ENCODE results near the gene ZNF423. TPM values are rescaled to one million over a fixed set of nuclear protein-coding genes. Genes with fewer than 3 reads are reported as not detected.

Gene ZNF423
- total RNA-seq, 1 experiment from 2014 or later = 11.1 TPM

DNA sequence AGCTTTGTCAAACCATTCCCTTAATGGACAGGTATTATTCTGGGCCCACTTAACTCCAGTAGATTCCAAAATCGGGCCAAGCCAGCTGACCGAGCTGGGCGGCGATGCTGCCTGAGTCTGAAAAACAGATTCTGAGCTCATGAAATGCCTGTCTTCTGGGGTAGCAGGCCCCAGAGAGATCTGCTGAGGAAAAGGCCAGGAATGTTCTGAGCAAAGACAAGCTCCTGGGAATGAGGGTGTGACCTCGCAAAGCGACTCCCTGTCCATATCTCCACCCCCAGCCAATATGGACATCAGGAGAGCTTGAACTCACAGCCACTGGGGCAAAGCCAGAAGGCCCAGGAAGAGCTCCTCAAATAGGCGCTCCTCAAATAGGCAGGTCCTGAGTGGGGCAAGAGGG, 23.7 kb downstream of the ZNF423 start:
- Histone ChIP-seq H3K36me3 (ENCODE audit: insufficient read depth, low read length, poor library complexity, severe bottlenecking) (no peaks in the 10 kb centered on the region), H3K4me1 (ENCODE audit: insufficient read depth, low read length, poor library complexity, severe bottlenecking) (peaks cover 38% of the 10 kb centered on the region), H3K27me3 (replicated peaks; ENCODE audit: insufficient read depth, low read depth, low read length, poor library complexity) (no peaks in the 10 kb centered on the region), H3K4me3 (ENCODE audit: low read depth, low read length, poor library complexity, severe bottlenecking) (no peak overlapping the region), H3K9me3 (ENCODE audit: low read depth, low read length, poor library complexity, severe bottlenecking) (no peaks in the 10 kb centered on the region), H3K27ac (ENCODE audit: low read depth, low read length, poor library complexity, severe bottlenecking) (no peak overlapping the region)
- CTCF ChIA-PET = no interaction called here
- DNase-seq (ENCODE audit: low spot score) = no peak
- TF ChIP-seq, protein P1, sequence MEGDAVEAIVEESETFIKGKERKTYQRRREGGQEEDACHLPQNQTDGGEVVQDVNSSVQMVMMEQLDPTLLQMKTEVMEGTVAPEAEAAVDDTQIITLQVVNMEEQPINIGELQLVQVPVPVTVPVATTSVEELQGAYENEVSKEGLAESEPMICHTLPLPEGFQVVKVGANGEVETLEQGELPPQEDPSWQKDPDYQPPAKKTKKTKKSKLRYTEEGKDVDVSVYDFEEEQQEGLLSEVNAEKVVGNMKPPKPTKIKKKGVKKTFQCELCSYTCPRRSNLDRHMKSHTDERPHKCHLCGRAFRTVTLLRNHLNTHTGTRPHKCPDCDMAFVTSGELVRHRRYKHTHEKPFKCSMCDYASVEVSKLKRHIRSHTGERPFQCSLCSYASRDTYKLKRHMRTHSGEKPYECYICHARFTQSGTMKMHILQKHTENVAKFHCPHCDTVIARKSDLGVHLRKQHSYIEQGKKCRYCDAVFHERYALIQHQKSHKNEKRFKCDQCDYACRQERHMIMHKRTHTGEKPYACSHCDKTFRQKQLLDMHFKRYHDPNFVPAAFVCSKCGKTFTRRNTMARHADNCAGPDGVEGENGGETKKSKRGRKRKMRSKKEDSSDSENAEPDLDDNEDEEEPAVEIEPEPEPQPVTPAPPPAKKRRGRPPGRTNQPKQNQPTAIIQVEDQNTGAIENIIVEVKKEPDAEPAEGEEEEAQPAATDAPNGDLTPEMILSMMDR (conservative IDR thresholded peaks at IDR 0.05; ENCODE audit: low read depth, low read length) = no peak
- TF ChIP-seq EZH2 (IDR thresholded peaks at IDR 0.05; ENCODE audit: borderline replicate concordance, low read depth, low read length, poor library complexity, severe bottlenecking) = no peak
- BruUV-seq (replicated peaks) = no TSS peak
- intact Hi-C loops (cut with micrococcal nuclease; ENCODE audit: unreplicated experiment) = no loop called here
- POLR2A ChIA-PET (ENCODE audit: low non-redundant PET) = interaction anchor here (0.6 kb wide), 1 partner anchor 41 kb away, joined by 3 read pairs; no protein-coding TSS in a partner anchor

DNA sequence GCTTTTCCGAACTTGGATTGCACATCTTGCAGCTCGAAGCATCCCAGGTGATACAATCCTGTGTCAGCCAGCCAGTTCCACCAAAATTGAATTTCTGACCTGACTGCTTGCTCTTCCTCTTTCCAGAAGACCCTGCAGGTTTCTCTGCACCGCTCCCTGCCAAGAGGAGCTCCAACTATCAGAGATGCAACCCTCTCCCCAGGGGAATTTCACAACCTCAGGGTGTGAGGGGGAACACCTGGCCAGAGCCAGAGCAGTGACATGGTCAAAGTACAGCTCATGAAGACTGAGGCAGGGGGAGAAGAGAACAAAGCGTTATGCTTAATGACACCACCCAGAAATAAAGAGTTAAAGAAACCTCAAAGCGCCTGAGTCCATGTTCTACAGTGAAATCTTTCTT, 25.0 kb downstream of the ZNF423 start:
- H3K4me1 ChIP-seq (ENCODE audit: insufficient read depth, low read length, poor library complexity, severe bottlenecking) = peaks cover 32% of the 10 kb centered on the region

DNA sequence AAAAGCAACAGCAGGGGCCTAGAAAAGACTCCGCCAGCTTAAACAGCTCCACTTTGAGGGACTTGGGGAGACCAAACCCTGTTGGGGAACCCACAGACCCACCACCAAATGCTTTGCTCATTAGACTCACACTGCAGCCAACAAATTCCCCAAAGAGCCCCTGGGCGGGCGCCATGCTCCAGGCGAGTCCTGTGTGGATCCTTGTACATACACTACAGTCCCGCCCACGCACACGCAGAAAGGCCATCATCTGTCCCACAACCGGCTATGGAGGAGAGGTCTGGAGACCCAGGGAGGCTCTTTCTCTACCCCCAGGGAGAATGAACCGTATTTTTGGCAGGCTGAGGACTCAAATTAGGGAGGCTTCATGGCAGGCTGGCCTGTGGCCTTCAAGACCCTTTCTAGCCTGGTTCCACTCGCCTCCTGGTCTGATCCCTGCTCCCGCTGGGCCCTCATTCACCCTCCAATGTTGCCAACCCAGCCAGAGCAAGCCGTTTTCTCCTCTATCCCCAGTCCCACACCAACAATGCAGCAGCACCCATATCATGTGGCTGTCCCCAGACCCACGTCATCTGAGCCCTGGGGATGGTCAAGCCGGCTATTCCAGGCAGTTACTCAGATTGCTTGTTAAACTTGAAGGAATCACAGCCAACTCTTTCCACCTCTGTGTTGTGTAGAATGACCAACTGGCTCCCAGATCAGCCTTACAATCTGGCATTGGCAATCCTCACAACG, 27.2 kb downstream of the ZNF423 start:
- ChIA-PET POLR2A (ENCODE audit: low non-redundant PET) (no interaction called here), CTCF (no interaction called here)
- BruUV-seq (replicated peaks) = no TSS peak
- no peak for DNase-seq (ENCODE audit: low spot score)
- intact Hi-C loops (cut with micrococcal nuclease; ENCODE audit: unreplicated experiment) = no loop called here
- peaks cover 31% of the 10 kb centered on the region for H3K4me1 ChIP-seq (ENCODE audit: insufficient read depth, low read length, poor library complexity, severe bottlenecking)
- H3K36me3 ChIP-seq (ENCODE audit: insufficient read depth, low read length, poor library complexity, severe bottlenecking) = no peaks in the 10 kb centered on the region
- H3K4me3 ChIP-seq (ENCODE audit: low read depth, low read length, poor library complexity, severe bottlenecking) = no peak overlapping the region
- H3K27me3 ChIP-seq (replicated peaks; ENCODE audit: insufficient read depth, low read depth, low read length, poor library complexity) = no peaks in the 10 kb centered on the region
- TF ChIP-seq EZH2 (IDR thresholded peaks at IDR 0.05; ENCODE audit: borderline replicate concordance, low read depth, low read length, poor library complexity, severe bottlenecking) = no peak
- TF ChIP-seq, protein P1 (conservative IDR thresholded peaks at IDR 0.05; ENCODE audit: low read depth, low read length) = no peak
- H3K27ac ChIP-seq (ENCODE audit: low read depth, low read length, poor library complexity, severe bottlenecking) = no peak overlapping the region
- H3K9me3 ChIP-seq (ENCODE audit: low read depth, low read length, poor library complexity, severe bottlenecking) = no peaks in the 10 kb centered on the region

More for the DNA sequence above, 25.0 kb downstream of the ZNF423 start:
- Histone ChIP-seq H3K9me3 (ENCODE audit: low read depth, low read length, poor library complexity, severe bottlenecking) (no peaks in the 10 kb centered on the region), H3K36me3 (ENCODE audit: insufficient read depth, low read length, poor library complexity, severe bottlenecking) (no peaks in the 10 kb centered on the region), H3K4me3 (ENCODE audit: low read depth, low read length, poor library complexity, severe bottlenecking) (no peak overlapping the region), H3K27ac (ENCODE audit: low read depth, low read length, poor library complexity, severe bottlenecking) (no peak overlapping the region), H3K27me3 (replicated peaks; ENCODE audit: insufficient read depth, low read depth, low read length, poor library complexity) (no peaks in the 10 kb centered on the region)
- intact Hi-C loops (cut with micrococcal nuclease; ENCODE audit: unreplicated experiment) = no loop called here
- no peak for DNase-seq (ENCODE audit: low spot score)
- CTCF ChIA-PET = no interaction called here
- BruUV-seq (replicated peaks) = no TSS peak
- POLR2A ChIA-PET (ENCODE audit: low non-redundant PET) = no interaction called here
- TF ChIP-seq EZH2 (IDR thresholded peaks at IDR 0.05; ENCODE audit: borderline replicate concordance, low read depth, low read length, poor library complexity, severe bottlenecking) = no peak
- TF ChIP-seq, protein P1 (conservative IDR thresholded peaks at IDR 0.05; ENCODE audit: low read depth, low read length) = no peak
